Astrocyte (in vitro differentiated cells and primary cell): ENCODE data around the gene LAMTOR5. TPM values are rescaled to one million over a fixed set of nuclear protein-coding genes. Genes with fewer than 3 reads are reported as not detected.

Source experiments
- DNase-seq: peaks from one replicate; pipeline ENCODE4 v3.0.0-alpha.2; 2010; ENCODE audit warnings: low read depth
- FAIRE-seq: peaks from 2 replicates; lab custom pipeline; 2011; peaks lifted over from hg19 to GRCh38; lab: Jason Lieb, UNC
- H2AFZ ChIP-seq: 2 replicates; pipeline ENCODE4 v1.6.0; 2012; ENCODE audit warnings: low read depth, low read length, inconsistent platforms
- H3K27ac ChIP-seq: 2 replicates; pipeline ENCODE4 v1.5.1; 2011; ENCODE audit warnings: low read depth, low read length, inconsistent platforms
- H3K27me3 ChIP-seq: 2 replicates; pipeline ENCODE4 v1.6.0; 2011; ENCODE audit warnings: low read length, inconsistent platforms; ENCODE audit not compliant: insufficient read depth
- H3K36me3 ChIP-seq: 2 replicates; pipeline ENCODE4 v1.5.1; 2011; ENCODE audit warnings: low read length, inconsistent platforms; ENCODE audit not compliant: insufficient read depth
- H3K4me1 ChIP-seq: 2 replicates; pipeline ENCODE4 v1.5.1; 2011; ENCODE audit warnings: low read length, inconsistent platforms; ENCODE audit not compliant: insufficient read depth
- H3K4me2 ChIP-seq: 2 replicates; pipeline ENCODE4 v1.6.0; 2012; ENCODE audit warnings: low read length, inconsistent platforms
- H3K4me3 ChIP-seq: 2 replicates; pipeline ENCODE4 v1.5.1; 2011; ENCODE audit warnings: low read depth, mild to moderate bottlenecking, low read length, inconsistent platforms; ENCODE audit not compliant: insufficient read depth
- H3K79me2 ChIP-seq: 2 replicates; pipeline ENCODE4 v1.6.0; 2012; ENCODE audit warnings: mild to moderate bottlenecking, low read length, inconsistent platforms; ENCODE audit not compliant: insufficient read depth
- H3K9ac ChIP-seq: 2 replicates; pipeline ENCODE4 v1.6.0; 2012; ENCODE audit warnings: mild to moderate bottlenecking, low read length, inconsistent platforms
- H3K9me3 ChIP-seq: 2 replicates; pipeline ENCODE4 v1.5.1; 2012; ENCODE audit warnings: low read depth, mild to moderate bottlenecking, low read length, inconsistent platforms; ENCODE audit not compliant: insufficient read depth
- H4K20me1 ChIP-seq: 2 replicates; pipeline ENCODE4 v1.6.0; 2012; ENCODE audit warnings: low read length, inconsistent platforms; ENCODE audit not compliant: insufficient read depth
- H3K27ac Mint-ChIP-seq: one replicate; pipeline ENCODE4 v1.8.0; 2021; ENCODE audit warnings: mild to moderate bottlenecking, mixed read lengths; ENCODE audit not compliant: unreplicated experiment
- H3K27me3 Mint-ChIP-seq: one replicate; pipeline ENCODE4 v1.8.0; 2021; ENCODE audit warnings: low read depth, mixed read lengths; ENCODE audit not compliant: unreplicated experiment
- H3K36me3 Mint-ChIP-seq: one replicate; pipeline ENCODE4 v1.8.0; 2021; ENCODE audit warnings: low read depth, mixed read lengths; ENCODE audit not compliant: unreplicated experiment
- H3K4me1 Mint-ChIP-seq: one replicate; pipeline ENCODE4 v1.8.0; 2021; ENCODE audit warnings: low read depth, mixed read lengths; ENCODE audit not compliant: unreplicated experiment
- H3K4me3 Mint-ChIP-seq: one replicate; pipeline ENCODE4 v1.8.0; 2021; ENCODE audit warnings: mild to moderate bottlenecking, moderate library complexity, mixed read lengths; ENCODE audit not compliant: unreplicated experiment
- H3K9me3 Mint-ChIP-seq: one replicate; pipeline ENCODE4 v1.8.0; 2021; ENCODE audit warnings: mild to moderate bottlenecking, mixed read lengths; ENCODE audit not compliant: unreplicated experiment
- EZH2 ChIP-seq: IDR thresholded peaks from 2 replicates; pipeline ENCODE4 v1.6.1; 2012; ENCODE audit warnings: mild to moderate bottlenecking, low read length, inconsistent platforms; ENCODE audit not compliant: insufficient read depth
- total RNA-seq: library from RNA; stranded (reverse); gene quantifications from 2 replicates; pipeline ENCODE4 v1.2.1, GENCODE V29; 2021
- TF ChIP-seq, protein P1 (sequence below): IDR thresholded peaks from 2 replicates; pipeline ENCODE4 v1.5.1; 2011; ENCODE audit warnings: low read depth, mild to moderate bottlenecking, inconsistent platforms, low read length, moderate library complexity; ENCODE audit not compliant: insufficient read depth

Gene LAMTOR5
- total RNA-seq, 1 donor from 2014 or later: 126 TPM

DNA sequence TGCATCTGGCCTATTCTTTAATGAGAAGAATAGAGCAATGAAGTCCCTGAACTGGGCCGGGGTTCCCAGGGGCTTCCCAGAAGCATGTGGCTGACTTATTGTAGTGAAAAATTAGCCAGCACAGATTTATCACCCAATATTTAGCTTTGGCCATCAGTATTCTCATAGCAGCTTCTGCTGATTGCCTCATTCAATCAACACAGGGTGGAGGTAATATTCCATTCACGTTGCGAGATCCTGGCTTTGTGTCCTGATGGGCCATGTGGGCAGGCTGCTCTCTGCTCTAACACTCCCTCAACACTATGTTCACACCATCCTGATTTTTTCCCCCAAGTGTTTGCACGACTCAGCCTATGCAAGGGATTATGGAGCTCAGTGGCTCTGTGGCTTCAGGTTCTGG, 21.5 kb upstream of the LAMTOR5 start:
- Histone ChIP-seq H3K4me2 (no peak overlapping the region), H2AFZ (no peak overlapping the region), H3K36me3 (no peaks in the 10 kb centered on the region), H3K27me3 (peaks cover 21% of the 10 kb centered on the region), H3K9ac (no peak overlapping the region), H3K4me1 (no peaks in the 10 kb centered on the region), H3K27ac (no peak overlapping the region), H3K9me3 (no peaks in the 10 kb centered on the region), H3K79me2 (no peaks in the 10 kb centered on the region), H3K4me3 (no peak overlapping the region), H4K20me1 (no peaks in the 10 kb centered on the region)
- Mint-ChIP-seq H3K9me3 (peaks cover 2% of the 10 kb centered on the region), H3K4me3 (no peak overlapping the region), H3K4me1 (peaks cover 5% of the 10 kb centered on the region), H3K36me3 (no peaks in the 10 kb centered on the region), H3K27me3 (peaks cover 25% of the 10 kb centered on the region), H3K27ac (no peak overlapping the region)
- TF ChIP-seq EZH2: no peak
- TF ChIP-seq, protein P1, sequence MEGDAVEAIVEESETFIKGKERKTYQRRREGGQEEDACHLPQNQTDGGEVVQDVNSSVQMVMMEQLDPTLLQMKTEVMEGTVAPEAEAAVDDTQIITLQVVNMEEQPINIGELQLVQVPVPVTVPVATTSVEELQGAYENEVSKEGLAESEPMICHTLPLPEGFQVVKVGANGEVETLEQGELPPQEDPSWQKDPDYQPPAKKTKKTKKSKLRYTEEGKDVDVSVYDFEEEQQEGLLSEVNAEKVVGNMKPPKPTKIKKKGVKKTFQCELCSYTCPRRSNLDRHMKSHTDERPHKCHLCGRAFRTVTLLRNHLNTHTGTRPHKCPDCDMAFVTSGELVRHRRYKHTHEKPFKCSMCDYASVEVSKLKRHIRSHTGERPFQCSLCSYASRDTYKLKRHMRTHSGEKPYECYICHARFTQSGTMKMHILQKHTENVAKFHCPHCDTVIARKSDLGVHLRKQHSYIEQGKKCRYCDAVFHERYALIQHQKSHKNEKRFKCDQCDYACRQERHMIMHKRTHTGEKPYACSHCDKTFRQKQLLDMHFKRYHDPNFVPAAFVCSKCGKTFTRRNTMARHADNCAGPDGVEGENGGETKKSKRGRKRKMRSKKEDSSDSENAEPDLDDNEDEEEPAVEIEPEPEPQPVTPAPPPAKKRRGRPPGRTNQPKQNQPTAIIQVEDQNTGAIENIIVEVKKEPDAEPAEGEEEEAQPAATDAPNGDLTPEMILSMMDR: no peak
- FAIRE-seq: no peak
- no peak for DNase-seq

DNA sequence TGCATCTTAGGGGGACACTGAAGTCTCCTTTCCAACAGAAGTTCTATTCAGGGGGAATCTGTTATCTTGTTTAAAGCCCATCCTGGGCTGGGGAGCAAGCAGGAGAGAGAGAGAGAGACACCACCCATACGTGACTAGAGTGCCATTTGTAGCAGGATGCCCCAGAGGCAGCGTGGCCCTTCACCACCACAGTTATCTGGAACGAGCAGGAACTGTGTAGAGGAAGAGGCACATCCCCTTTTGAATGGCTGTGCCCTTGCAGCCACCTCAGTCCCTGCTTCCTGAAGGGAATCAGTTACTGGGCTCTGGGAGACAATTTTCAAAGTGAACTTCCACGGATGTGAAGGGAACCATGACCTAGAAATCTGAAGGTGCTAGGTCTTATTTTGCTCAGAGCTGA, 19.4 kb upstream of the LAMTOR5 start:
- no peaks in the 10 kb centered on the region for H3K4me1 Mint-ChIP-seq
- no peak for FAIRE-seq
- no peaks in the 10 kb centered on the region for H3K36me3 ChIP-seq

DNA sequence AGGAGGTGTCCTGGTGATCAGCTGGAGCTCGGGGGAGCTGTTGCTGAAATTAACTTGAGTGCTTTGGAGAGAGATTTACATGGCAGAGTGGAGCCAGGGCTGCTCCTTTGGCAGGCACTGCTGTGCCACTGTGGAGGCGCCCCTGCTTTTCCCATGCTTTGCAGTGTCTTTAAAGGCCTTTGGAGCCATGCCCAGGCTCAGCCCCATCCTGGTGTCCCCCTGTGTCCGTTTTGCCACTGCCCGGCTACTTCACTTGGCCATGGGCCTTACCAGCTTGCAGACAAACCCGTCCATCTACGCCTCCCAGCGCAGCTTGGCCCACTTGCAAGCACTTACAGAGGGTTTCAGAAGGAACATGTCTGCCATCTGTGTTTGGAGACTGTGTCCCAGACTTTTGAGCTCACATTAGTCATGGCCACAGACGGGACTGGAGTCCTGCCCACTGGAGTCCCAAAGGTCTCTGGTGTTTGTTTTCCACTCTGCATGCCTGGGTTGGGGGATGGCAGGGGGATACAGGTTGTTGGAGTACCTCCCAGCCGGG, 18.2 kb upstream of the LAMTOR5 start:
- no peaks in the 10 kb centered on the region for H3K36me3 ChIP-seq
- no peak for TF ChIP-seq EZH2
- TF ChIP-seq, protein P1: no peak
- H3K79me2 ChIP-seq: no peaks in the 10 kb centered on the region
- H3K4me3 Mint-ChIP-seq: no peak overlapping the region
- no peak overlapping the region for H3K4me3 ChIP-seq
- H3K9me3 ChIP-seq: no peaks in the 10 kb centered on the region
- no peak overlapping the region for H3K27ac ChIP-seq
- FAIRE-seq: no peak
- H3K27me3 Mint-ChIP-seq: peaks cover 11% of the 10 kb centered on the region
- H4K20me1 ChIP-seq: no peaks in the 10 kb centered on the region
- peaks cover 21% of the 10 kb centered on the region for H3K27me3 ChIP-seq
- no peak overlapping the region for H3K27ac Mint-ChIP-seq
- H3K9me3 Mint-ChIP-seq: peaks cover 7% of the 10 kb centered on the region
- H3K4me1 Mint-ChIP-seq: no peaks in the 10 kb centered on the region
- no peak overlapping the region for H3K9ac ChIP-seq
- H2AFZ ChIP-seq: peak overlapping the region; percentile 34
- H3K36me3 Mint-ChIP-seq: no peaks in the 10 kb centered on the region
- no peak overlapping the region for H3K4me2 ChIP-seq
- no peaks in the 10 kb centered on the region for H3K4me1 ChIP-seq
- DNase-seq: no peak

More for the DNA sequence above, 19.4 kb upstream of the LAMTOR5 start:
- TF ChIP-seq, protein P1: no peak
- TF ChIP-seq EZH2: no peak
- H3K9me3 Mint-ChIP-seq: peaks cover 6% of the 10 kb centered on the region
- H4K20me1 ChIP-seq: no peaks in the 10 kb centered on the region
- H3K36me3 Mint-ChIP-seq: no peaks in the 10 kb centered on the region
- H3K4me3 ChIP-seq: no peak overlapping the region
- DNase-seq: no peak
- no peaks in the 10 kb centered on the region for H3K4me1 ChIP-seq
- no peak overlapping the region for H2AFZ ChIP-seq
- no peak overlapping the region for H3K27ac ChIP-seq
- H3K27ac Mint-ChIP-seq: no peak overlapping the region
- no peak overlapping the region for H3K9ac ChIP-seq
- no peaks in the 10 kb centered on the region for H3K79me2 ChIP-seq
- H3K4me2 ChIP-seq: no peak overlapping the region
- peaks cover 22% of the 10 kb centered on the region for H3K27me3 Mint-ChIP-seq
- peaks cover 23% of the 10 kb centered on the region for H3K27me3 ChIP-seq
- H3K4me3 Mint-ChIP-seq: no peak overlapping the region
- H3K9me3 ChIP-seq: no peaks in the 10 kb centered on the region
